H7 (cell line): Measurements from ENCODE around the gene PCBP3. TPM values are rescaled to one million over a fixed set of nuclear protein-coding genes. Genes with fewer than 3 reads are reported as not detected.
A peak's percentile ranks its signal among the peaks of the same experiment; 100 is the strongest.
"Not testable (repeated sequence)": the region's sequence is repeated elsewhere in the genome, so short reads cannot be mapped to it uniquely, and the experiment has no call there.

Experiments used
- DNase-seq: peaks from one replicate; pipeline ENCODE4 v3.0.0; 2012
- H3K27me3 ChIP-seq: 2 replicates; pipeline ENCODE4 v1.6.0; 2011; ENCODE audit warnings: mild to moderate bottlenecking, low read length; ENCODE audit not compliant: control insufficient read depth, insufficient read depth
- H3K36me3 ChIP-seq: replicated peaks from 2 replicates; pipeline ENCODE4 v1.5.1; 2011; ENCODE audit warnings: low read length; ENCODE audit not compliant: control insufficient read depth, insufficient read depth
- H3K4me3 ChIP-seq: 2 replicates; pipeline ENCODE4 v1.5.1; 2011; ENCODE audit warnings: low read depth, mild to moderate bottlenecking, control low read depth, low read length, moderate library complexity; ENCODE audit not compliant: insufficient read depth
- total RNA-seq: library from RNA; depleted of rRNA; stranded (reverse); fragments of >200 nt; shearing (Covaris generic); gene quantifications from 2 replicates; pipeline ENCODE4 v1.2.3, GENCODE V29; 2014

Gene PCBP3
- total RNA-seq, 1 experiment from 2014 or later, result 1.8 TPM

GRCh38 chr21:45636459-45636858 is 7.1 kb upstream of the PCBP3 start:
- no peak overlapping the region for H3K4me3 ChIP-seq
- H3K36me3 ChIP-seq, result no peaks in the 10 kb centered on the region
- H3K27me3 ChIP-seq, result peaks cover 4% of the 10 kb centered on the region; the same call in 1 of the 2 replicates
- DNase-seq, result no peak

- DNase-seq, result peak; percentile 56
- peaks cover 11% of the 10 kb centered on the region for H3K27me3 ChIP-seq
- H3K36me3 ChIP-seq, result no peaks in the 10 kb centered on the region
- no peak overlapping the region for H3K4me3 ChIP-seq
Observed at GRCh38 chr21:45636951-45637646, 6.4 kb upstream of the PCBP3 start.

DNA sequence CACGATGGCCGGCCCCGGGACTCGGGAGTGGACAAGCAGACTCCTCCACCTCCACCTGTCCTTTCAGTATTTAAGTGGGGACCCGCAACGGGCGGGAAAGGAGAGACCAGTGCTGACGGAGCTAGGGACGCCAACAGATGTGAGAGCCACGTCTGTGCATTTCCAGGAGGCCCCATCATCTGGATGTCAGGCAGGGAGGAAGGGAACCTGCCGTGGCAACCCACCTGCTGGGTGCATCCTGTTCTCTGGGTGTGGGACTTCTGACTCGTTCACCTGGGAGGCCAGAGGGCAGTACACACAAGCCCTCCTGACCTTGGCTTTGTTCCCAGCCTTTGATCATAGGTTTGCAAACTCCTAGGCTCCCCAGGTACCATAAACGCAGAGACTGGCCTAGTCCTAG is 5.6 kb upstream of the PCBP3 start:
- H3K36me3 ChIP-seq, result no peaks in the 10 kb centered on the region
- H3K27me3 ChIP-seq, result peaks cover 15% of the 10 kb centered on the region
- no peak overlapping the region for H3K4me3 ChIP-seq
- DNase-seq, result peak; percentile 64

DNA sequence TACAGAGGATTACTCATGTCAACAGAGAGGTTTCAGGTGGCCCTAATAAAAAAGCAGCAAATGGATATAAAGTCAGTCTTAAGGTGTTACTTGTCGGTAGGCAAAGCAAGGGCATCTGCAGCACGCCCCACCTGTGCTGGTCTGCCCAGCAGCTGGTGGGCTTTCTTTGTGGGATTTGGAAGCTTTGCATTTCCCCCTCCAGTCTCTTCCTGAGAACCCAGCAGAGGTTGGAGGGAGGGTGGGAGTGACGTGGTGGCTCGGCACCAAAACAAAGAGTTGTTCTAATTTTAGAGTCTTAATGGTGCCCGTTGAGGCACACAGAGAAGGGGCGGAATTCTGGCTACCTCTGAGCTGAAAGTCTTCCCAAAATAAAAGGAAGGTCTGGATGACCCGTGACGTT is 4.8 kb upstream of the PCBP3 start:
- H3K36me3 ChIP-seq, result no peaks in the 10 kb centered on the region

DNA sequence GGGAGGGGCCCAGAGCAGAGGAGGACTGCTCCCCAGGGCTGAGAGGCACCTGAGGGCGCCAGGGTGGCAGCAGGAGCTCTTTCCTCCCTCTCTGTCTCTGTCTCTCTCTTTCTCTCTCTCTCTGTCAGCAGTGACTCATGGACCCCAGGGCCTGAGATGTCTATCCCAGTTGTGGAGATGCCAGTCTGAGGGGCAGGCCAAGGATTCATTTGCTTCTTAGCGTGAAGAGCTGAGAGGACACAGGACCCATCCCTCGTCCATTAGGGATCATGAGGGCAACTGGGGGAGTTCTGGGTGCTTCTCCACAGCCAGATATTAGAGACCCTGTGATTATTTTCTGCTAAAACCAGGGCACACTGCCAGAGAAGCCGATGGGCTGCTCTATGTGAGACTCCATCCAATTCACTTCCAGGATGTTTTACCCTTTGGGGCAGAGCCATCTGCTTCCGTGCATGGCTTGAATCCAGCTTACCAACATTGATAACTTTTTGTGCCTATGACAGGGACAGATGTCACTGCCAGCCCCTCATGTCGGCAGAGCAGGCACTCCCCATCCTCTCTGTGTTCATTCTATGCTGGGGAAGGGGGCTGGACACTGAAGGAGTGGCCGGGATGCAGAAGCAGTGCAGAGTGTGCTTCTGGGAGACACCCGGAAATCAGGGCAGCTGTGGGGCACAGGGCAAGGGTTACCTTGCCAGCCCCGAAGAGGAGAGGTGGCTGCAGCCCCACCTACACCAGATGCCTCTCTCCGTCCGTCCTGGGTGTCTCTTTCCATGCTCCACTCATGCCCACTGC is 4.1 kb upstream of the PCBP3 start:
- no peak for DNase-seq

More for the DNA sequence above, 4.8 kb upstream of the PCBP3 start:
- H3K27me3 ChIP-seq, result peaks cover 15% of the 10 kb centered on the region
- no peak overlapping the region for H3K4me3 ChIP-seq
- no peak for DNase-seq

GRCh38 chr21:45640001-45640887 is 3.3 kb upstream of the PCBP3 start:
- H3K36me3 ChIP-seq, result no peaks in the 10 kb centered on the region
- DNase-seq, result peak; percentile 70

More for the DNA sequence above, 4.1 kb upstream of the PCBP3 start:
- Histone ChIP-seq H3K36me3 (no peaks in the 10 kb centered on the region), H3K27me3 (peaks cover 17% of the 10 kb centered on the region), H3K4me3 (no peak overlapping the region)

DNA sequence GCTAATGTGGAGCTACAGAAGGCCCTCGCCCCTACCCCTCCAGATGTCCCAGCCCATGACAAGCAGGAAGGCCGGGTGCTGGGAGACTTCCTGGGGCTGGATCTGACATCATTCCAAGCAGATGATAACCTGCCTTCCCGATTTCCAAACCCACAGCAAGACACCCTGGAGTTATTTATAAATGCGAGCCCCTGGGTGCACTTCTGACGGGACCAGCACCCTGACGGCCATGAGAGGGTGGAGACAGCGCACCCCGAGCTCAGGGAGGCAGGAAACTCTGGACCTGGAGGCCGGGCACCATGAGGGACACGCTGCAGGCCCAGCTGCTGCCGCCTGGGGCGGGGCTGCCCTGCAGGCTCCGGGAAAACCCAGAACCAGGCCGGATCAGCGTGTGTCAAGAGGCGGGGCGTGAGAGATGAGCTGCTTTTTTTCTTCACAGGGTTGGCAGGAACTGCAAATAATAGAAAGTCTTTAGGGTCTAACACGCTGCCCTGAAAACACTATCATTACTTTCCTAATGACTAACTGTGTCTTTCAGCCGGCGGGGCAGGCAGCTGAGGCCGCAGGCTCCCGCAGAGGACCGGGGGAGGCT is 2.5 kb upstream of the PCBP3 start:
- DNase-seq, result peak; percentile 92
- H3K27me3 ChIP-seq, result peaks cover 28% of the 10 kb centered on the region
- H3K36me3 ChIP-seq, result no peaks in the 10 kb centered on the region
- H3K4me3 ChIP-seq, result no peak overlapping the region

More at GRCh38 chr21:45640001-45640887, 3.3 kb upstream of the PCBP3 start:
- H3K4me3 ChIP-seq, result no peak overlapping the region
- peaks cover 24% of the 10 kb centered on the region for H3K27me3 ChIP-seq

- peaks cover 28% of the 10 kb centered on the region for H3K27me3 ChIP-seq
Observed at GRCh38 chr21:45641480-45642035, 2.0 kb upstream of the PCBP3 start.

GRCh38 chr21:45642122-45642813 is 1.3 kb upstream of the PCBP3 start:
- DNase-seq, result peak; percentile 85
- peaks cover 28% of the 10 kb centered on the region for H3K27me3 ChIP-seq
- H3K36me3 ChIP-seq, result no peaks in the 10 kb centered on the region
- H3K4me3 ChIP-seq, result peak overlapping the region; percentile 33

More at GRCh38 chr21:45641480-45642035, 2.0 kb upstream of the PCBP3 start:
- no peak overlapping the region; the same call in 1 of the 2 replicates for H3K4me3 ChIP-seq
- peak; percentile 61 for DNase-seq
- H3K36me3 ChIP-seq, result no peaks in the 10 kb centered on the region

- H3K36me3 ChIP-seq, result no peaks in the 10 kb centered on the region
- peak; percentile 76 for DNase-seq
- peaks cover 28% of the 10 kb centered on the region for H3K27me3 ChIP-seq
- H3K4me3 ChIP-seq, result peak overlapping the region; percentile 38
Observed at GRCh38 chr21:45644041-45644906, 749 bp downstream of the PCBP3 start.

- Histone ChIP-seq H3K27me3 (no peaks in the 10 kb centered on the region), H3K36me3 (no peaks in the 10 kb centered on the region), H3K4me3 (no peak overlapping the region)
- DNase-seq, result no peak
Observed at GRCh38 chr21:45651921-45652320, 8.4 kb downstream of the PCBP3 start.

- H3K4me3 ChIP-seq, result no peak overlapping the region
- H3K36me3 ChIP-seq, result no peaks in the 10 kb centered on the region
- H3K27me3 ChIP-seq, result no peaks in the 10 kb centered on the region
- no peak for DNase-seq
Observed at GRCh38 chr21:45655124-45655523, 11.6 kb downstream of the PCBP3 start.

DNA sequence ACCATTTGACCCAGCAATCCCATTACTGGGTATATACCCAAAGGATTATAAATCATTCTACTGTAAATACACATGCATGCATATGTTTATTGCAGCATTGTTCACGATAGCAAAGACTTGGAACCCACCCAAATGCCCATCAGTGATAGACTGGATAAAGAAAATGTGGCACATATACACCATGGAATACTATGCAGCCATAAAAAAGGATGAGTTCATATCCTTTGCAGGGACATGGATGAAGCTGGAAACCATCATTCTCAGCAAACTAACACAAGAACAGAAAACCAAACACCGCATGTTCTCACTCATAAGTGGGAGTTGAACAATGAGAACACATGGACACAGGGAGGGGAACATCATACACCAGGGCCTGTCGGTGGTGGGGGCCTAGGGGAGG is 12.6 kb downstream of the PCBP3 start:
- H3K4me3 ChIP-seq, H3K36me3 ChIP-seq, DNase-seq, H3K27me3 ChIP-seq: not testable (repeated sequence)
